Heart right ventricle (tissue), 16 donors: ENCODE measurements around the gene FCF1. TPM values are rescaled to one million over a fixed set of nuclear protein-coding genes. Genes with fewer than 3 reads are reported as not detected.

Experiments
- ATAC-seq, 8 donors: fragments of 200-7000 bp; cut with Tn5 transposase; one replicate each; pipeline ENCODE4 v1.9.1; 2020; ENCODE audit warnings: mild to moderate bottlenecking in 8 of 8, moderate library complexity in 8 of 8, moderate number of reproducible peaks in 1 of 8
- DNase-seq, 2 donors: peaks; one replicate each; pipeline ENCODE4 v3.0.0-alpha.2; 2020
- H3K27ac ChIP-seq, 10 donors: fragments of 200-600 bp; sonication (generic) in 2 of 10; one replicate each; pipeline versions ENCODE4 v1.5.0 to v1.8.0; 2020 to 2022; ENCODE audit warnings: mild to moderate bottlenecking in 3 of 10
- H3K27me3 ChIP-seq, 7 donors: fragments of 200-600 bp; one replicate each; pipeline ENCODE4 v1.8.0; 2021 to 2022; ENCODE audit warnings: mild to moderate bottlenecking in 2 of 7
- H3K36me3 ChIP-seq, 9 donors: fragments of 200-600 bp; sonication (generic) in 1 of 9; one replicate each; pipeline versions ENCODE4 v1.5.0 to v1.8.0; 2020 to 2022; ENCODE audit warnings: mild to moderate bottlenecking in 2 of 9
- H3K4me1 ChIP-seq, 9 donors: fragments of 200-600 bp; sonication (generic) in 1 of 9; one replicate each; pipeline versions ENCODE4 v1.5.0 to v1.8.0; 2020 to 2022; ENCODE audit warnings: mild to moderate bottlenecking in 4 of 9
- H3K4me3 ChIP-seq, 10 donors: fragments of 200-600 bp; sonication (generic) in 2 of 10; one replicate each; pipeline versions ENCODE4 v1.5.0 to v1.8.0; 2020 to 2022; ENCODE audit warnings: mild to moderate bottlenecking in 7 of 10, moderate library complexity in 2 of 10
- H3K9me3 ChIP-seq, 11 donors: fragments of 200-600 bp in 10 of 11; sonication (generic) in 2 of 11; one replicate each; pipeline versions ENCODE4 v1.5.0 to v1.8.0; 2013 to 2022; ENCODE audit warnings: mild to moderate bottlenecking in 2 of 11, control low read depth in 1 of 11, moderate library complexity in 1 of 11
- CTCF ChIP-seq, 9 donors: fragments of 200-600 bp; sonication (generic) in 2 of 9; IDR thresholded peaks; one replicate each; pipeline versions ENCODE4 v1.5.0 to v1.8.0; 2021 to 2022; ENCODE audit warnings: antibody characterized with exemption in 9 of 9, mild to moderate bottlenecking in 5 of 9, moderate library complexity in 1 of 9
- WGBS, 2 donors: extraction: QIAGEN DNeasy Blood & Tissue Kit; methylation state at CpG; one replicate each; pipeline ENCODE4 v1.1.7; 2013; ENCODE audit warnings: inconsistent platforms in 1 of 2; 5-methylcytosine and 5-hydroxymethylcytosine counted together
- intact Hi-C, 10 donors: fragments of 100-400 bp; cut with DNase I; formaldehyde crosslinking; loops; one replicate each; pipeline versions ENCODE4 v1.11.1 to v1.14.2; 2022
- polyA plus RNA-seq, 2 donors: library from polyadenylated mRNA; stranded (reverse); fragments of 200-250 nt; gene quantifications; one replicate each; pipeline ENCODE4 v1.2.3, GENCODE V29; 2013
- total RNA-seq, 10 donors: library from RNA; stranded (reverse); fragmentation: NEBNext Ultra II Directional in 3 of 10; extraction: Animal tissue kit (Norgen Biotek cat#: 25700) in 3 of 10; gene quantifications; one replicate each; pipeline versions ENCODE4 v1.2.1 to v1.2.4, GENCODE V29; 2021 to 2023
- donor health status: Arrhythmogenic right ventricular cardiomyopathy.
- donor health status: ischemic (EF 13 %, LVEDD 7.1; RV severe dilation, severe dysfunction).
- donor health status: healthy with polysubstance abuse.
- donor health status: DM: no; HTN: yes; CAD: no.
- donor health status: DM: no; HTN: no; CAD: no.
- donor health status: ischemic (EF 25% LVEDD 6.9; RV normal size, moderate dysfunction).
- donor health status: ischemic (EF 25% LVEDD 5.7; RV mildly dilated, moderate dysfunction).
- donor health status: healthy.
- donor health status: DM: yes; HTN: yes; CAD: no.
- donor health status: Ischemic cardiomyopathy.
- donor health status: ischemic (EF 35%, LVEDD 5.7; RV mildly dilated, moderate dysfunction).
- donor health status: nonischemic (EF 11% LVEDD 7.7; RV severe dilation, severe dysfunction).
- donor health status: DM: yes; HTN: yes; CAD: no.
- donor health status: PGD.
- donor health status: ischemic (EF 29% LVEDD 5.4; RV normal size, mild dysfunction).
- donor health status: nonischemic (EF 23%, LVEDD 6.1; RV moderate dilation, normal function).

Gene FCF1
- total and polyA plus RNA-seq, 12 donors, result 3.4 to 45.5 (median 34.3) TPM

DNA sequence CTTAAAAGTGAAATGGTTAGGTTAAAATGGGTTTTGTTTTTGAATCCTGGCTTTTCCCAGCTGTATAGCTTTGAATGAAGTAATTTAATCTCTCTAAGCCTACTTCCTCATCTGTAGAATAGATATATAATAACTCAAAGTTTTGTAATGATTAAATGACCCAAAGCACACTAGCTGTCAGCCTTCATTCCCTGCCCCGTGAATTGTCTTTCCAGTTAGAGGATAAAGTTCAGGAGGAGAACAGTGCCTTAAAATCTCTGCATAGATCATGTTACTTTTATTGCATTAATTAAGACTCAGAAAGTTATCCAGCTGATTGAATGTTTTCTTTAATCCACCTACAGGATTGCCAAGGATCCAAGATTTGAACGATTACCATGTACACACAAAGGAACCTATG is 19.4 kb downstream of the FCF1 start:
- WGBS, 2 donors, result 91 to 96% methylated on average over 2 of the region's 2 CpGs

DNA sequence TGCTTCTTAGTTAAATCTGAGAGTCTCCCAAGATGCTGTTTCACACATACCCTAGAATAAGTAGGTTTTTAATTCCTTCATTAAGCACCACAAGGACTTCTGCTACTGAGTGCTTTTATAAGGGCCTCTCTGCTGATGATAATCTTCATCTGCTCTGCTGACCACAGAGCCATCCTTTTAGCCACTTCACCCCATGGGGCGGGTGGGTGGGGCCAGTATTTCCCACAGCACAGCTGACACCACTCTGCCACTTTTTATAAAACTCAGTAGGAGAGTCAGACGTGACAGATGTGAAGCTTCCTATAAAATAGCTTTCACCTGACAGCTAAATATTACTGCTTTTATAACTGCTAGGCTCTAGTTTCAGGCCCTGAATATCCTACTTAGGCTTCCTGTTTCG is 20.3 kb downstream of the FCF1 start:
- H3K4me3 ChIP-seq, result no peak overlapping the region
- TF ChIP-seq CTCF (IDR thresholded peaks at IDR 0.05), result no peak
- no peaks in the 10 kb centered on the region for H3K4me1 ChIP-seq
- peaks cover 0 to 82% (median 44%) of the 10 kb centered on the region in 9 donors for H3K36me3 ChIP-seq
- H3K27ac ChIP-seq, result no peak overlapping the region
- H3K9me3 ChIP-seq, result no peaks in the 10 kb centered on the region
- 90 to 92% methylated on average over 3 of the region's 3 CpGs for WGBS, 2 donors
- intact Hi-C loops, result no loop called here
- no peak for DNase-seq
- no peaks in the 10 kb centered on the region for H3K27me3 ChIP-seq
- no peak for ATAC-seq

More for the DNA sequence above, 19.4 kb downstream of the FCF1 start:
- Histone ChIP-seq H3K4me3 (no peak overlapping the region), H3K36me3 (peaks cover 0 to 74% (median 42%) of the 10 kb centered on the region in 9 donors), H3K27me3 (no peaks in the 10 kb centered on the region), H3K4me1 (no peaks in the 10 kb centered on the region), H3K9me3 (no peaks in the 10 kb centered on the region), H3K27ac (no peak overlapping the region)
- TF ChIP-seq CTCF (IDR thresholded peaks at IDR 0.05), result no peak
- DNase-seq (no peak), ATAC-seq (no peak)
- intact Hi-C loops, result no loop called here

DNA sequence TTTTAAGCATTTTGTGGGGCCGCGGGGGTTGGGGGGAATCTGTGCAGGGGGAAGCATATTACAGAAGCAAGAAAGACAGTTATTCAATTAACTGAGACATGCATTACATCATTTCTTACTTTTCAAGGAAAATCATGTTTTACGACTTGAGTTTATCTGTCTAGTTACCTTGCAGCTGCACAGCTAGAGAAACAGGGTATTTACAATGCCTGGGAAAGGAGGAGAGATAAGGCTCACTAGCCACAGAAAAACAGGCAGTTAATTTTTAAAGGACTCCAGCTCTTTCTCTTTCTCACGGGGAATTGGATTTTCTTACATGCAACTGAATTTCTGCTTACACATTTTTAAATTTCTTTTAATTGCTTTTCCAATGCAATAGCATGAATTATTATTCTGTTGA is 22.2 kb downstream of the FCF1 start:
- H3K27me3 ChIP-seq, result no peaks in the 10 kb centered on the region
- no peak for TF ChIP-seq CTCF (IDR thresholded peaks at IDR 0.05)
- DNase-seq (no peak), ATAC-seq (no peak)
- 94 to 95% methylated on average over 4 of the region's 4 CpGs for WGBS, 2 donors
- intact Hi-C loops, result no loop called here
- H3K4me1 ChIP-seq, result no peaks in the 10 kb centered on the region
- H3K9me3 ChIP-seq, result no peaks in the 10 kb centered on the region
- H3K36me3 ChIP-seq, result peaks cover 0 to 94% (median 44%) of the 10 kb centered on the region in 9 donors
- H3K4me3 ChIP-seq, result no peak overlapping the region
- no peak overlapping the region for H3K27ac ChIP-seq

DNA sequence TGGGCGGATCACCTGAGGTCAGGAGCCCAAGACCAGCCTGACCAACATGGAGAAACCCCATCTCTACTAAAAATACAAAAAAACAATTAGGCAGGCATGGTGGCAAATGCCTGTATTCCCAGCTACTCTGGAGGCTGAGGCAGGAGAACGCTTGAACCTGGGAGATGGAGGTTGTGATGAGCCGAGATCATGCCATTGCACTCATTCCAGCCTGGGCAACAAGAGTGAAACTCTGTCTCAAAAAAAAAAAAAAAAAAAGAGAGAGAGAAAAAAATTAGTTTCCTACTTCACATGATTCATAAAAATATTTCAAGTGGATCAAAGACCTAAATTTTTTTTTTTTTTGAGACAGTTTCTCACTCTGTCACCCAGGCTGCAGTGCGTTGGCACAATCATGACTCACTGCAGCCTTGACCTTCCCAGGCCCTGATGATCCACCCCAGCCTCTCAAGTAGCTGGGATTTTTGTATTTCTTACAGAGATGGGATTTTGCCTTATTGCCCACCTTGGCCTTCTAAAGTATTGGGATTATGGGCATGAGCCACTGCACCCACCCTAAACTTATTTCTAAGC is 24.9 kb downstream of the FCF1 start:
- H3K27ac ChIP-seq, result no peak overlapping the region
- ATAC-seq (no peak), DNase-seq (no peak)
- TF ChIP-seq CTCF (IDR thresholded peaks at IDR 0.05), result no peak
- 95 to 97% methylated on average over 4 of the region's 4 CpGs for WGBS, 2 donors
- intact Hi-C loops, result no loop called here
- no peak overlapping the region for H3K4me3 ChIP-seq
- no peaks in the 10 kb centered on the region for H3K9me3 ChIP-seq
- no peaks in the 10 kb centered on the region for H3K27me3 ChIP-seq
- no peaks in the 10 kb centered on the region for H3K4me1 ChIP-seq
- peaks cover 0 to 68% (median 36%) of the 10 kb centered on the region in 9 donors for H3K36me3 ChIP-seq
